GM12892 (cell line): Measurements from ENCODE around the gene MAPKAPK3.

Experiments used
- POLR2A ChIP-seq: IDR thresholded peaks from 2 replicates; pipeline ENCODE4 v1.6.1; 2011; ENCODE audit warnings: low read depth, low read length, control low read depth
- POLR2AphosphoS5 ChIP-seq: IDR thresholded peaks from 2 replicates; pipeline ENCODE4 v1.6.1; 2011; ENCODE audit warnings: low read depth, low read length, control low read depth
- TAF1 ChIP-seq: IDR thresholded peaks from 2 replicates; pipeline ENCODE4 v1.6.1; 2011; ENCODE audit warnings: low read depth, mild to moderate bottlenecking, control low read depth, low read length, borderline replicate concordance

GRCh38 chr3:50609071-50609762, 7.7 kb upstream of the MAPKAPK3 start:
- no peak for TF ChIP-seq TAF1
- TF ChIP-seq POLR2A, result no peak
- TF ChIP-seq POLR2AphosphoS5, result no peak
